ENCODE results near the gene ANKRD40CL.
A peak's percentile ranks its signal among the peaks of the same experiment; 100 is the strongest.

ANKRD40CL gene

DNA sequence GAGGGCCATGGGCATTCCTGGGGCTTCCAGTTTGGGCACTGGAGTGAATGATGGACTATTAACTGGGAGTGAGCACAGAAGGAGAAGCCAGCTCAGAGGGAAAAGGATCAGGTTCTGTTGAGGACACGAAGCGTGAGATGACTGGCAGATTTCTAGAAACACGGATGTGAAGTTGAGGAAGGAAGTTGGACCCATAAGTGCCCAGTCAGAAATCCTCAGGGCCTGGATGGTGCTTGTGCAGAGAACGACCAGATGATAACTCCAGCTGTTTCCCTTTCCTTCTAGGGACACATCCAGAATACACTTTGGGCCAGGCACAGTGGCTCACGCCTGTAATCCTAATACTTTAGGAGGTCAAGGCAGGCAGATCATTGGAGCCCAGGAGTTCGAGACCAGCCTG lies 23.3 kb upstream of the ANKRD40CL start:
- DNase-seq (ENCODE audit: low spot score): no peak

DNA sequence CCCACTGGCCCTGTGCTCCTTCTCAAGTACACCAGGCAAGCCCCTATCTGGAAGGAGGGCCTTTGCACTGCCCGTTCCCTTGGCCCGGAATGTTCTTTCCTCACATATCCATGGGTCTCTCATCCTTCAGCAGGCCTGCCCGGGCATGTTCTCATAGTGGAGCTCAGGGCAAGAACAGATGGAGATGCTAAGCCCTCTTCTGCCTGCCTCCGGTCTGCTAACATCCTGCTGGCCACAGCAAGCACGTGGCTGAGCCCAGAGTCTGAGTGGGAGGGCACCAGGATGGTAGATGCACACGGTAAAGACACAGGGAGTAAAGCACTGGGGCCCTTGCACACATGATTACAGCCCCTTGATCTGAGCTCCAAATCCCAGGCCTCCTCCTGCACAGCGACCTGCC lies 19.8 kb upstream of the ANKRD40CL start:
- no peak for DNase-seq (ENCODE audit: low spot score)

DNA sequence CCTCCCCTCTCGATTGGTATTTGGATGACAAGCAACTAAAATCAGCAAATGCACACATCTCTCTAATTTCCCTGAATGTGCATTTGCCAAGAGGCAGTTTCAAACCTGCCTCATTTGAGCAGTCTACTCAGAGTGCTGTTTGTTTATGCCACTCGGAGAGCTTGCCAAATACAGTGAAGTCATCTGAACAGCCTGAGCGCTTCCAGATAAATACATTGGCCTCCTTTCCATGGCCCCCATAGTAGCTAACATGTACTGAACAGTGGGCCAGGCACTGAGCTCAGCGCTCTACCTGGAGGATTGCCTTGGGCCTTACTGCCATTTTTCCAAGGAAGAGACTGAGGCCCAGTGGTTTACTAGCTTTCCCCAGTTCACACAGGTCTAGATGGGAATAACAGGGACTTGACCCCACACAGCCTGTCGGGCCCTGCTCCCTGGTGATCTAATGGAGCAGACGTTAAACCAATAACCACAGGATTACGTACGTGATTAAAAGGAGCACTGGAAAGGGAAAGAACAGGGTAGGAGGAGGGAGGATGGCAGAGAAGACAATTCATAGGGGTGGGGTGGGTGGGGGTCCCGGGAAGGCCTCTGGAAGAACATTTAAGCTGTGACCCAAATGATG lies 18.7 kb upstream of the ANKRD40CL start:
- no peak for DNase-seq (ENCODE audit: low spot score)

DNA sequence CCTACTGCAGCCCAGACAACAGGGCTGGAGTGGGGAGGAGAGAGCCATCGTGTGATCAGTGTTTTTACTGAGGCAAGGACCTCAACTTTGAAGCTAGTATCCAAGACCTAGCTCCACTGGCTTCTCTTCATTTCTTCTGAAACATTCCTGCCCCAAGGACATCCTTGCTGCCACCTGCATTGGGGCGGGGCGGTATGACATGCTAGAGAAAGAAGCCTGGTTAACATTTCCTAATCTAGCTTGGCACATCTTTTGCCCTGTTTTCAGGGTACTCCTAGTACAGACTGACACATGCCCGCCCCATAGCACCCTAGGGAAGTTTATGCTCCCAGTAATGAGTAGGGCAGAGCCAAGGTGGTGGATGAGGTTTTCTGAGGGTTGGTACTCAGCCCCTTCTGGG lies 17.8 kb upstream of the ANKRD40CL start:
- no peak for DNase-seq (ENCODE audit: low spot score)

DNA sequence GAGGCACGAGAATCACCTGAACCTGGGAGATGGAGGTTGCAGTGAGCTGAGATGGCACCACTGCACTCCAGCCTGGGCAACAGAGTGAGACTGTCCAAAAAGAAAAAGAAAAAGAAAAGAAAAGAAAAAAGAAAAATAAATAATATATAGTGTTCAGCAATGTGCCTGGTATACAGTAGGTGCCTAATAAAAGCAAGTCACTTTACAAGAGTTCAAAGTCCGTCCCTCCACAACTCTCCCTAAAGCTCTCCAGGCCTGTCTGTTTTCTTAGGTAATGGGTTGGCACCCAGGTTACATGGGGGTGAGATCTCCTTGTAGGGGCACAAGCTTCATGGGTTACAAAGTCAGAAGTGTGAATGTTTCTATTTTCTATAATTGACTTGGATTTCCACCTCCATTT lies 16.6 kb upstream of the ANKRD40CL start:
- DNase-seq (ENCODE audit: low spot score): no peak

DNA sequence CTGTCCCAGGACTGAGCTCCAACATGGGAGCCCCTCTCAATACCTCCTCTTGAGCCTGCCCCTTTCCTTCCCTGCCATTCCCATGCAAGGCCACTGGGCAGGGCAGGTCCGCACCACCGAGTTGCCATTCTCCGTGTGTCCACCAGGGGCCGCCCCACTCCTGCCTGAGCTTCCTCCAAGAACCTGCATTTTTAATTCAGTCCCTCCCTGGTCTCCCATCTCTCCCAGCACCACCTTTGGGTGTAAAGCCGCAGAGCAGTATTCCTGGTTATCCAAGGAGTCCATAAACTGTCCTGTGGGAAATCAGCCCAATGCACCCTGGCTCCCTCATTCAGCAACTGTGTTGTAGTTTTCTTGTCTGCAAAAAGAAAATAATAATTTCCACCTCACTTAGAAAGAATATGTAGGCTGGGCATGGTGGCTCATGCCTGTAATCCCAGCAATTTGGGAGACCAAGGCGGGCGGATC lies 15.9 kb upstream of the ANKRD40CL start:
- peak; percentile 91 for DNase-seq (ENCODE audit: low spot score)

DNA sequence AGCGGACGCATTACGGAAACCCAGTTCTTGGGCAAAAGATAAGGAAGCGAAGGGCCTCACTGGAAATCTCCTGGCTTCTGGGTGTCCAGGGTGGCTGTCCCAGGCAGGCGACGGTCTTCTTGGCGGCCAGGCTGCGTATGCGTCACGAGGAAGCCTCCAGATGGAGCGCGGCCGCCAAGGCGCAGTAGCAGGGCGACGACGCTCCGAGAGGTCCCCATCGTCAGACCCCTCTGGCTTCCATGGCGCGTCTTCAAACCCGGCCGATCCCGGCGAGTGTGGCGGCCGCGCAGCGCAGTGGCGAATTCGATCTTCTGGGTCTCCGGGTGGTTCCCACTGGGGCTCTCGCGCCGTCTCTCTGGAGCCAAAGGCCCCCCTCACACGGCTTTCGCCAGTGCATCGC lies 13.8 kb upstream of the ANKRD40CL start:
- no peak for DNase-seq (ENCODE audit: low spot score)

DNA sequence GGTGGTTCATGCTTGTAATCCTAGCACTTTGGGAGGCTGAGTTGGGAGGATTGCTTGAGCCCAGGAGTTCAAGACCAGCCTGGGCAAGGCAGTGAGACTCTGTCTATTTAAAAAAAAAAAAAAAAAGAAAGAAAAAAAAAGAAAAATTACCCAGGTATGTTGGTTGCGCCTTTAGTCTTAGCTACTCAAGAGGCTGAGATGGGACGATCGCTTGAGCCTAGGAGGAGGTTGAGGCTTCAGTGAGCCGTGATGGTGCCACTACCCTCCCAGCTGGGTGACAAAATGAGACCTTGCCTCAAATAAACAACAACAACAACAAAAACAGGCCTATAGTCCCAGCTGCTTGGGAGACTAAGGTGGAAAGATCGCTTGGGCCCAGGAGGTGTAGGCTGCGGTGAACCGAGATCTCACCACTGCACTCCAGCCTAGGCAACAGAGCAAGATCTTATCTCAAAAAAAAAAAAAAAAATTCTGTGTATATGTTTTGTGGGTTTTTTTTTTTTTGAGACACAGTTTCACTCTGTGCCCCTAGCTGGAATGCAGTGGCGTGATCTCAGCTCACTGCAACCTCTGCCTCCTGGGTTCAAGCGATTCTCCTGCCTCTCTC lies 12.5 kb upstream of the ANKRD40CL start:
- no peak for DNase-seq (ENCODE audit: low spot score)

DNA sequence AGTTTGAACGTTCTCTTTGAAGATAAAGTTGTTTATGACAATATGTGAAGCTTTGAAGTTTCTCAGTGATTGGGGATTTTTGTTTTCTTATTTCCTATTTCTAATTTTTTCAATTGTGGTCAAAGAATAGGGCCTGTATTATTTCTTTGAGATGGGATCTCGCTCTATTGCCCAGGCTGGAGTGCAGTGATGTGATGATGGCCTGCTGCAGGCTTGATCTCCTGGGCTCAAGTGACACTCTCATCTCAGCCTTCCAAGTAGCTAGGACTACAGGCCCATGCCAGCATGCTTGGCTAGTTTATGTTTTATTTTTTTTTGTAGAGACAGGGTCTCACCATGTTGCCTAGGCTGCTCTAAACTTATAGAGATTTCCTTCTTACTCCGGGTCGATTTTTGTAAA lies 11.7 kb upstream of the ANKRD40CL start:
- DNase-seq (ENCODE audit: low spot score): no peak

DNA sequence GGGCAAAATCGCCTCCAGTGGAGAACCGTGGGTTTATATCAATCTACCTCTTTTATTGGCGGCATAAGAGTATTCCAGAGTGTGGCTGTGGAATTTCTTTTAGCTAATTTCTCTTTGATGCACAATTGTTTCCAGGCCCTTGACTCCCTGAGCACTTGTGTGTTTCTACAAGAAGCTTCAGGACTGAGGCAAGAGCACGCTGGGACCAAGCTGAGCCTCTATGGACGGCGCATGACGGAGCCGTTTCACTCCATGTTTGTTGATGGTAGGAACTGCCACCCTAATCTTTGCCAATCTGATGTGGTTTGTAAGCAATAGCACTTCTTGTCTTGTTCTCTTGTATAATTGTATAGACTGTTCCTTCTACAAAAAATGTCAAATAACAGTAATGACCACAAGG lies 11.2 kb upstream of the ANKRD40CL start:
- DNase-seq (ENCODE audit: low spot score): no peak

DNA sequence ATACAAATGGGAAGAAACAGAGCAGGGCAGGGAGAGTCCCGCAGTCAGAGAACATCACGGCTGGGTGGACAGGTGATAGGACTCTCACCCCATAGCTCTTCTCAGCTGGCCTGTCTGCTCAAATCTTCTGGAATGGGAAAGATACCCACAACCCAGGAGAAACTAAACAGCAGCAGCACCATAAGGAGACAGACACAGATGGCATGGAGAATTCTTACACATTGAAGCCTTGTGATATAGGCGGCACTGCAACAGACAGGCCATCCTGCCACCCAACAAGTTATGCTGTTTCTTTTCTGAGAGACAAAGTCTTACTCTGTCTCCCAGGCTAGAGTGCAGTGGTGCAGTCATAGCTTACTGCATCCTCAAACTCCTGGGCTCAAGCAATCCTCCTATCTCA lies 8.6 kb upstream of the ANKRD40CL start:
- DNase-seq (ENCODE audit: low spot score): no peak

DNA sequence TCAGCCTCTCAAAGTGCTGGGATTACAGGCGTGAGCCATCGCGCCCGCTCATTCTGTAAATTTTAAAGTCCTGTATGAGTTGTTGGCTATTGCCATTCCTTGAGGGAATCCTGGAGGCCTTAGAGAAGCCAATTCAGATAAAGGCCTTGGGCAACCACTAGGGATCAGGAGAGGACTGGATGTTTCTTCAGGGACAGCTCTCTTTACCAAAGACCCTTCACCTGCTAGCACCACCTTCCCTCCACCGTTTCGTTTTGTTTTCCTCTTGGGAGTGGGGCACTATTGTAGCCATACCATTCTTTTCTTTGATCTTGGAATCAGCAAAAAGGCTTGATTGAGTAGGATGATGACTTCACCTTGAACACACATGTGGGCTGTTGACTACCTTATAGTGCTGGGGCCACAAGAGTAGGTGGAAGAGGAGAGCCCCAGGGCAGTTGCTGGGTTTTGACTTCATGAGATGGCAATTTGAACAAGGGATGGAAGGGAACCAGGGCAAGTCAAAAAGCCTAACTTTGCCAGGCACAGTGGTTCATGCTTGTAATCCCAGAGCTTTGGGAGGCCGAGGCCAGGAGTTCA lies 7.0 kb upstream of the ANKRD40CL start:
- no peak for DNase-seq (ENCODE audit: low spot score)

DNA sequence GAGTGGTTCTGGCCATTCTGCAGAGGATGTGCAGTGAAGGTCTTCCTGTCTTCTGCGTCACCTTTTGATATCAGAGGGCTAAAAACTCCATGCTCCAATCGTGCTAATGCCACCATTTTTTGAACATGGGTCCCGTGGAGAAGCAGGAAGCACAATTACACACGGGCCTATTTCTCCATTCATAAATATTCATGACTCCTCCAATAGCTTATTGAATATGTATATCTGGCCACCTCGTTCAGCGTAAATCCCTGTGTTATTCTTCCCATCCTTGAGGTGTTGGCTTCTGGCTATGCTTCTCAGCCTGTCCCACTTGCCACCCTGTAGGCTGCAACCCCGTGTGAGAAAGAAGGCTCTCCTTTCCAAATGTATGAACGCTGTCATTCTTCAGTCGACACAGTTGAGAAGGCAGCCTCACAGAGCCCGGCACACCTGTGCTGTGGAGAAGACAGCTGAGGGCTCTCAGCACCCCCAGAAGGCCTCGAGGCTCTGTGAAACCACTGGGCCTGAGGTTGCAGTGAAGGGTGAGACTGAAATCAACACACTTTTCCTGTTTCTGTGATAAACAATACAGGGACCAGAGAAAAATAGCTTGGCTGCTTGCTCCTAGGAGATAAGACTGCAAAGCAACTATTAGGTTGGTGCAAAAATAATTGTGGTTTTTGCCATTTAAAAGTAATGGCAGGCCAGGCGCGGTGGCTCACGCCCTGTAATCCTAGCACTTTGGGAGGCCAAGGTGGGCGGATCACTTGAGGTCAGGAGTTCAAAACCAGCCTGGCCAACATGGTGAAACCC lies 4.9 kb upstream of the ANKRD40CL start:
- DNase-seq (ENCODE audit: low spot score): no peak

DNA sequence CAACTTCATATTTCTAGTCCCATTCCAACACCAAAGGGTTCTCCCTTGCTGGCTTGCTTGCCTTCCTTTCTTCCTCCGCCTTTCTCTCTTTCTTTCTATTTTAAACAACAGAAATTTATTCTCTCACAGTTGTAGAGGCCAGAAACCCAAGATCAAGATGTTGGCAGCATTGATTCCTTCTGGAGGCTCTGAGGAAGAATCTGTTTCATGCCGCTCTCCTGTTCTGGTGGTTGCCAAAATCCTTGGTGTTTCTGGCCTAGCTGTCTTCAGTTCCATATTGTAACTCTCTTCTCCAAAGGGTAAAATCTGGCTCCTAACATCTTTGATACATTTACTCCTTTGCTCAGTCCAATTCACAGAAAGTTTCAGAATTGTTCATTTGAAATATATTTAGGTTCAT lies 3.0 kb upstream of the ANKRD40CL start:
- no peak for DNase-seq (ENCODE audit: low spot score)

DNA sequence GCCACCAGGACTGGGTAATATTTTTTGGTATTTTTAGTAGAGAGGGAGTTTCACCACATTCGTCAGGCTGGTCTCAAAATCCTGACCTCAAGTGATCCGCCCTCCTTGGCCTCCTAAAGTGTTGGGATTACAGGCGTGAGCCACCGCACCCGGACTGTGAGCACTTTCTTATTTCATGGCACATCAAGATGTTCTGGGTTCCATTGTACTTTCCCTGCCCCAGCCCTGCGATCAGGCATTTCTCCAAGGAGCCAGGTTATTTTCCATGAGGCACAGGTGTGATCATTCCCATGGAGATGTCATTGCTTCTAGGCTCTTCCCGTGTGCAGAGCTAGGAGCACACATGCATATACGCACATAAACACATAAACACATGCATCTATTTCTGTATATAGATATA lies 2.6 kb upstream of the ANKRD40CL start:
- DNase-seq (ENCODE audit: low spot score): no peak

DNA sequence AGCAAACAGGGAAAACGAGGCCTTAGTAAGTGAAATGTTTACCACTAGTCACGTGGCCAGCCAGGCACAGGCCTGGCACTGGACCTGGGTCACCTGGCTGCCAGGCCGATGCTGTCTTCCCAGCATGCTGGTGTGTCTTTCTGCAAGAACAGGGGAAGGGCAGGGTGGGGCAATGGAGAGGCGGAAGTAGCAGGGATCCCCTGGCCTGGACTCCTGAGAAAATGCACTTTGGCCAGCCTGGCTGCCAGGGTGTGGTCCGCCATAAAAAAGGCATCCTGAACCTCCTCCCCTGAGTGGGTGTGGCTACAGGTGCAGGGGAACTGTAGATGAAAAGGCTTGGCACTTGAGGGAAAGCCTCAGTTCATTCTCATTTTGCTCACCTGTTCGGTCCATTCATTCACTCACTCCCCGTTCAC lies 1.0 kb upstream of the ANKRD40CL start:
- no peak for DNase-seq (ENCODE audit: low spot score)

DNA sequence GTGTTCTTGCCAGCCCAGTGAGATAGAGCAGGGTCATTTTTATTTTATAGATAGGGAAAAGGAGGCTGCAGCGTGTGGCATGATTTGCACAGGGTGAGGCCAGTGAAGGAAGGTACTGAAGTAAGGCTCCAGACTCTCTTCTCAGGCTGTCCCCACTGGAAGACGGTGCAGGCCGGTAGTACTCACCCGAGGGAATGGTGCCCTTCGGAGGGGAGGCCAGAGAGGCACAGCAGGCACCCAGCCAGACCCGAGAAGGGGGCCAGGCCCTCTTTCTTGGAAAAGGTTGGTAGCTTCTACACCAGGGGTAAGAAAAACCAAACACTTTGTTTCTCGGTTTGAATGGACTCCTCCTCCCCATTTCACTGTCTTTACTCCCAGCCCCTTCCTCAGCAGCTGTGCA lies 288 bp downstream of the ANKRD40CL start:
- no peak for DNase-seq (ENCODE audit: low spot score)

DNA sequence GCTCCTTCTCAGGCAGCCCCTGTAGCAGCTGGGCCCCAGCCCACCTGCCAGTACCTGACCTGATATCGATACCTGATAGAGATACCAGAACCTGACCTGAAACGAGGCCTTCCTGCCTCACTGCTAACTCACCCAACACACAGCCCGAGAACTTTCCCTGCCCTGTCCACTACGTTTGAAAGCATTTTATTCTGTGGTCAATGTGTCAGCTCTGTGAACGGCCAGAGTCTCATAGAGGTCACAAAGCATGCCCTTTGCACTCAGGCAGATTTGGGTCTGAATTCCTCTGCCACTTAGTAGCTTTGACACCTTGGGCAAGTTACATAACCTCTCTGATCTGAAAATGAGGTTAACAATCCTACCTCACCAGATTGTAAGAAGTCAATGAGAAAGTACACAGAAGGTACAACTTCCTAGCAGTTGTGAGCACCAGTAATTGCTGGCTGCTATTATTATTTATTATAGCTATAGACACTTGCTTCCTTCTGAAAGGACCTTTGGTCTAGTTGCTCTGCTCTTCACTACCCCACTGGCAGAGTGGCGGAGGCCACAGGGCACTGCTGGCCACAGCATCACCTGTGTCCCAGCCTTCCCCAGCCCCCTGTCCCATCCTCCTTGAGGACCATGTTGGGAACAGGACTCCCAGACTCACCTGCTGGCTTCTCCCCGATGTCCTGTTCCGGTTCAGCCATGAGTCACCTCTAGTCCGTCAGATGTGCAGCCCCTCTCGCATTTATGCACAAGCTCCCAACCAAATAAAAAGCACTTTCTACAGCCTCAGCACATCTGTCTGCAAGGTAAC lies 895 bp downstream of the ANKRD40CL start:
- no peak for DNase-seq (ENCODE audit: low spot score)

DNA sequence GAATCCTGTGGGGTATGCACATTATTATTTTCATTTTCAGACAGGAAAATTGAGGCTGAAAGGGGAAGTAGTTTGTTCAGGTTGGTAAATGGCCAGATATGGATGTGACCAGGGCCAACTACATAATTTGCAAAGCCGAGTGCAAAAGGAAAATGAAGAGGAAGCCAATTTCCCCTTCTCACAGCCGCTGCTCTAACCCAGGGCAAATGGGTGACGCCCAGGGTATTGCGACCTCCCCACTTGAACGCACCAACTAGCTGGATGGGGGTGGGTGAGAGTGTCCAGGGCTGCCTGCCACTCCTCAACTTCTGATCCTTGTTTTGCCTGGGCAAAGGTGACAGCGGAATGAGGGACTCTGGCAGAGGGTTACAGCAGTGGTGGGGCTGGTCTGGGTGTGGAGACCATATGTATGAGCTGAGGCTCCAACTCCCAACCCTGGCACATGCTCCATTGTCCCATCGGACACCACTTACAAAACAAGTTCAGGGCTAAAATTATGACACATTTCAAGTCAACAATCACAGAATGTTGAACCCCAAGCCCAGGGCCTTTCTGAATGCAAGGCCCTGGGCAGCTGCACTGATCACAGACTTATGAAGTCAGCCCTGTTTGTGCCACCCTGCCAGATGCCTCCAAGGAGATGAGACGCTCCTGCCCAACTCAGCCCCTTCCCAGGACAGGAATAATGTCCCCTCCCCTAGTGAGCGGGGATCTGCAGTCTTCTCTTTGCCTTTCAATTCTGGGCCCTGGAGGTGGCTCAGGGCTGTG lies 1.7 kb downstream of the ANKRD40CL start:
- DNase-seq (ENCODE audit: low spot score): no peak

DNA sequence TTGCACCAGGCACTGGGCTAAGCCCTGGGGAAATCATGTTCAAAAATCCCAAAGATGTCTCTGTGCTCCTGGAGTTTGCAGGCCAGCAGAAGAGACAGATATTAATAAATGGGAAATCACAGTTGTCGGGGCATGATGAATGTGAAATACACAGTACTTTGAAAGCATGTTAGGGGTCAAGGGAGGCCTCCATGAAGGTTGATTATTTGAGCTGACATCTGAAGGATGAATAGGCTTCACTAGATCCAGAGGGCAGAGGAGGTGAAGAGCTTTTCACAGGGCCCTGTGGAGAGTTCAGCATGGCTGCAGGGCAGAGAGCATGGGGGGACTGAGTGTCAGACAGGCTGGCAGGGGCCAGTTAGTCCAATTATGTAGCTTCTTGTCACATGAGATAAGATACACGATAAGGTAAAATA lies 2.6 kb downstream of the ANKRD40CL start:
- DNase-seq (ENCODE audit: low spot score): no peak

All from SK-N-DZ (cell line).